ENCODE results near the gene MDM2.

MDM2 gene

GRCh38 chr12:68882251-68882964 lies 74.4 kb downstream of the MDM2 start:
- no peak for DNase-seq

GRCh38 chr12:68883151-68883550 lies 75.2 kb downstream of the MDM2 start:
- no peak for DNase-seq

GRCh38 chr12:68884251-68884650 lies 76.3 kb downstream of the MDM2 start:
- DNase-seq, result no peak

- DNase-seq, result no peak
Measured at GRCh38 chr12:68885381-68885780, 77.4 kb downstream of the MDM2 start.

GRCh38 chr12:68886636-68887572 lies 78.9 kb downstream of the MDM2 start:
- DNase-seq, result no peak

- DNase-seq, result no peak
Measured at GRCh38 chr12:68887641-68888040, 79.7 kb downstream of the MDM2 start.

GRCh38 chr12:68888243-68888642 lies 80.3 kb downstream of the MDM2 start:
- DNase-seq, result no peak

- no peak for DNase-seq
Measured at GRCh38 chr12:68890701-68891113, 82.7 kb downstream of the MDM2 start.

GRCh38 chr12:68891141-68891540 lies 83.2 kb downstream of the MDM2 start:
- no peak for DNase-seq

GRCh38 chr12:68893201-68893600 lies 85.2 kb downstream of the MDM2 start:
- no peak for DNase-seq

GRCh38 chr12:68893741-68894140 lies 85.8 kb downstream of the MDM2 start:
- no peak for DNase-seq

GRCh38 chr12:68894276-68894855 lies 86.4 kb downstream of the MDM2 start:
- DNase-seq, result no peak

GRCh38 chr12:68896881-68897540 lies 89.0 kb downstream of the MDM2 start:
- DNase-seq, result no peak

GRCh38 chr12:68899251-68899771 lies 91.3 kb downstream of the MDM2 start:
- peak; percentile 77 for DNase-seq

GRCh38 chr12:68900241-68900640 lies 92.3 kb downstream of the MDM2 start:
- no peak for DNase-seq

All from DMS53 (cell line).